GM12878 (cell line): Measurements from ENCODE around the gene TRRAP. TPM values are rescaled to one million over a fixed set of nuclear protein-coding genes. Genes with fewer than 3 reads are reported as not detected.

Experiments used
- ATF3 ChIP-seq: IDR thresholded peaks from 2 replicates; pipeline ENCODE4 v1.6.1; 2011; ENCODE audit warnings: low read depth, mild to moderate bottlenecking, low read length, moderate library complexity, borderline replicate concordance; ENCODE audit errors: extremely low read depth
- CHD4 ChIP-seq: fragments of 200-600 bp; sonication (generic); IDR thresholded peaks from 2 replicates; pipeline ENCODE4 v1.6.1; 2016; ENCODE audit warnings: mild to moderate bottlenecking
- E2F4 ChIP-seq: IDR thresholded peaks from 2 replicates; pipeline ENCODE4 v1.6.1; 2012; ENCODE audit warnings: low read depth, low read length, improper control_type of control experiment
- HDAC6 ChIP-seq: fragments of 200-600 bp; sonication (generic); IDR thresholded peaks from one replicate; pipeline ENCODE4 v1.8.0; 2017; ENCODE audit warnings: antibody characterized with exemption; ENCODE audit not compliant: unreplicated experiment
- IRF4 ChIP-seq: IDR thresholded peaks from 2 replicates; pipeline ENCODE4 v1.6.1; 2011; ENCODE audit warnings: low read depth, low read length
- PAX8 ChIP-seq: fragments of 450-650 bp; IDR thresholded peaks from 2 replicates; pipeline ENCODE4 v1.6.1; 2017; ENCODE audit warnings: mild to moderate bottlenecking, moderate library complexity
- PRDM15 ChIP-seq: fragments of 450-650 bp; formaldehyde crosslinking; IDR thresholded peaks from 2 replicates; pipeline ENCODE4 v1.4.0; 2020; ENCODE audit warnings: mild to moderate bottlenecking, moderate library complexity
- RAD51 ChIP-seq: fragments of 450-650 bp; IDR thresholded peaks from 2 replicates; pipeline ENCODE4 v1.6.1; 2016; ENCODE audit warnings: moderate library complexity, mild to moderate bottlenecking, inconsistent platforms
- TCF7 ChIP-seq: IDR thresholded peaks from 2 replicates; pipeline ENCODE4 v1.6.1; 2014; ENCODE audit warnings: antibody characterized with exemption, borderline replicate concordance
- ZBTB11 ChIP-seq: fragments of 450-650 bp; formaldehyde crosslinking; IDR thresholded peaks from 2 replicates; pipeline ENCODE4 v1.5.0; 2022; ENCODE audit warnings: mild to moderate bottlenecking, missing genetic modification characterization
- ZBTB40 ChIP-seq: fragments of 450-650 bp; IDR thresholded peaks from 2 replicates; pipeline ENCODE4 v1.6.1; 2016; ENCODE audit warnings: mild to moderate bottlenecking, moderate library complexity, borderline replicate concordance
- polyA plus RNA-seq, 11 experiments: library from polyadenylated mRNA; depleted of rRNA in 4 of 11; unstranded in 6 of 11; stranded (reverse) in 5 of 11; fragments of >200 nt; fragmentation: Nextera tagmentation in 4 of 11; fragmentation: Illumina TruSeq in 1 of 11; extraction: Ambion mirVana in 4 of 11; extraction: Trizol in 1 of 11; gene quantifications; 1 replicate in 1 of 11; 2 replicates in 10 of 11; pipeline versions ENCODE4 v1.2.1 to v1.2.3, GENCODE V29; 2011 to 2016; ENCODE audit warnings: inconsistent platforms in 2 of 11, missing spikeins in 2 of 11, low read depth in 1 of 11
- total RNA-seq, 4 experiments: library from RNA; depleted of rRNA in 3 of 4; stranded (reverse); fragments of >200 nt in 3 of 4; fragmentation: Illumina TruSeq in 1 of 4; extraction: Trizol in 1 of 4; gene quantifications; 2 replicates each; pipeline versions ENCODE4 v1.2.1 to v1.2.3, GENCODE V29; 2013 to 2021

The TRRAP gene
- total and polyA plus RNA-seq, 10 of the 15 experiments (the other 5 are each of a cell fraction or from before 2014, with no cell fraction given), result 1.1 to 39.3 (median 8.5) TPM

- no peak for TF ChIP-seq PRDM15 (CRISPR knock-in tag)
- no peak for TF ChIP-seq CHD4
- no peak for TF ChIP-seq TCF7
- no peak for TF ChIP-seq PAX8
- no peak for TF ChIP-seq ZBTB40
- TF ChIP-seq ATF3, result no peak
- no peak for TF ChIP-seq IRF4
- no peak for TF ChIP-seq RAD51
- TF ChIP-seq HDAC6, result no peak
- TF ChIP-seq E2F4, result no peak
- TF ChIP-seq ZBTB11 (CRISPR knock-in tag), result no peak
- TF ChIP-seq, all 136 proteins: peak for 0
Measured at GRCh38 chr7:99032928-99033327, 154.6 kb downstream of the TRRAP start (continued).
